DMS153 (cell line): ENCODE data around the gene BLOC1S2.
A peak's percentile ranks its signal among the peaks of the same experiment; 100 is the strongest.
"Not testable (repeated sequence)": the region's sequence is repeated elsewhere in the genome, so short reads cannot be mapped to it uniquely, and the experiment has no call there.

Experiments
- DNase-seq: peaks from one replicate; lab custom pipeline; 2025; lab: John Stamatoyannopoulos, UW

BLOC1S2 gene

DNA sequence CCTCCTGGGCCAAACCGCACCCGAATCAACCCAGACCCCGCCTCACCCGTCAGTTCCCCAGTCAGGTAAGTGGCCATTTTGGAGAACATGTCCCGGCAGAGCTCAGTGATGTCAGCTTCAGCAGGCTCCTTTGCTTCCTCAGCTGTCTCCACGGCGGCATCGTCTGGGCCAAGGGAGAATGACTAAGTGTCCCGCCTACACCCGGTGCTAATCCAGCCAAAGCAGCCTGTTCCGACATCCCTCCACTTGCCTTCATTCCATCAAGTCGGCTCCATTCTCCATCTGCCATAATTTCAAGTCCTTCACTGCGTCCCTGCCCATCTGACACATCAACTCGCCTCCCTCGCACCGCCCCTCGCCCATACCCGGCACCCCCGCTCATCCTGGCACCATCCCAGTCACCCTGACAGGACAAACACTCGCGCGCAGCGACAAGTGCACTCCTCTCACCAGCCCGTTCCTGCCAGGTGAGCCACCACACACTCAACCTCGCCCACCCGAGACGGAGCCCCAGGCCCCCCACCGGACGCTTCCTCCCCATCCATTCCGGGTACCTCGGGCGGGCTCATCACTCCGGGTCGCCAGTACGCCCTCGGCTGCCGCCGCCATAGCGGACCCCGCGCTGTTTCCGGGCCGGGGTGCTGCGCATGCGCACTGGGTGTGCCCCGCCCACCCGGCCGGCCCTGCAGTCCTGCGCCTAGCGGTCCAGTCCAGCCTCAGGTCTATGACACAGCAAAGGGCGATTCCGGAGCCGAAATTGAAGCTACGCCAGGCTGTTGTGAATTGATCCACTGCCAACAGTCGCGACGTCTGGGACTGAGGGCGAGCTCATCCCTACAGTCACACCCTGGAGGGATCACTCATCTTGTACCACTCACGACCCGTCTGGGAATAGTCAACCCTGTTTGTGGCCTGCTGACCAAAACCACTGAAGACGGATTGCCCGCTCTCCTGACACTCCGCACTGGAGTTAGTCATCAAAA lies at the start of gene BLOC1S2:
BLOC1S2 (minus strand) TSS at position 630 of the 983 bp plus-strand sequence; CDS start at position 609, 21 bp downstream.
- DNase-seq = peak; percentile 40

GRCh38 chr10:100334762-100335161 lies 48.3 kb upstream of the BLOC1S2 start:
- DNase-seq = no peak

DNA sequence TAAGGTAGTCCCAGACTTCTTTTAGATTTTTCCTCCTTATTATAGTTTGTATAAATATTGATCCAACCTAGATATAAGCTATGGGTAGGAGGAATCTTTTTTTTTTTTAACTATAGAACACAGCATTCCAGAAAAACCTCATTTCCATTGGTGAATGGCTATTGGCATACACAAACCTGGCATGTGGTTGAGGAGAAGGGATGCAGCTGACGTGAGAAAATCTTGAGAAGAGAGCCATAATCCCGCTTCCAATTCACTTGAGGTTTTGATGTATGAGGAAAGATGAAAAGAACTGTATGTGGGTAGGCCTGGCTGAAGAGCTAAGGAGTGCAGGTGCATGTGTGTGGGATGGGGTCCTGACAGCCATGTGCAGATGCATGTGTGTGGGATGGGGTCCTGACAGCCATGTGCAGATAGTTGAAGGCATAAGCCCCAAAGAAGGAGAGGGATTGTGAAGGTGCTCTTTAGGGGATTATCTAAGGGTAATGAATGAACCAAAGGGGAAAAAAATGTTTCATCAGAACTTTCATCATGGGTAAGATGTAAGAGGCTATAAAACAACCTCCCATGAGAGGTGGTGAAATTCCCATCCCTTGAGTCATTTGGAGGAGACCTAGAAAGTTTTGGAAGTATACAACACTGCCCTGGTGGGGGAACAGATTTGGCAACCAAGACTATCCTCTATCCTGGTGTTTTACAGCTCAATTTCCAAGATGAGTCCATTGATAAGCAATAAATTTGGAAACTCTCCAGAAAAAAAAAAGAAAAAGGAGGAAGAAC lies 47.4 kb upstream of the BLOC1S2 start:
- no peak for DNase-seq

- DNase-seq = no peak
These were observed 46.6 kb upstream of the BLOC1S2 start for GRCh38 chr10:100333106-100333505.

GRCh38 chr10:100330079-100330478 lies 43.6 kb upstream of the BLOC1S2 start, which contains the start of gene PKD2L1:
TSS of gene PKD2L1 (minus strand) at chr10:100330228. CDS start at chr10:100330103, 125 bp downstream.
- no peak for DNase-seq

- DNase-seq = no peak
These were observed 41.7 kb upstream of the BLOC1S2 start for GRCh38 chr10:100328198-100328597.

- DNase-seq = no peak
These were observed 41.2 kb upstream of the BLOC1S2 start for GRCh38 chr10:100327718-100328009.

- no peak for DNase-seq
These were observed 40.7 kb upstream of the BLOC1S2 start for GRCh38 chr10:100327007-100327717.

- DNase-seq = no peak
These were observed 38.7 kb upstream of the BLOC1S2 start for GRCh38 chr10:100325158-100325557.

DNA sequence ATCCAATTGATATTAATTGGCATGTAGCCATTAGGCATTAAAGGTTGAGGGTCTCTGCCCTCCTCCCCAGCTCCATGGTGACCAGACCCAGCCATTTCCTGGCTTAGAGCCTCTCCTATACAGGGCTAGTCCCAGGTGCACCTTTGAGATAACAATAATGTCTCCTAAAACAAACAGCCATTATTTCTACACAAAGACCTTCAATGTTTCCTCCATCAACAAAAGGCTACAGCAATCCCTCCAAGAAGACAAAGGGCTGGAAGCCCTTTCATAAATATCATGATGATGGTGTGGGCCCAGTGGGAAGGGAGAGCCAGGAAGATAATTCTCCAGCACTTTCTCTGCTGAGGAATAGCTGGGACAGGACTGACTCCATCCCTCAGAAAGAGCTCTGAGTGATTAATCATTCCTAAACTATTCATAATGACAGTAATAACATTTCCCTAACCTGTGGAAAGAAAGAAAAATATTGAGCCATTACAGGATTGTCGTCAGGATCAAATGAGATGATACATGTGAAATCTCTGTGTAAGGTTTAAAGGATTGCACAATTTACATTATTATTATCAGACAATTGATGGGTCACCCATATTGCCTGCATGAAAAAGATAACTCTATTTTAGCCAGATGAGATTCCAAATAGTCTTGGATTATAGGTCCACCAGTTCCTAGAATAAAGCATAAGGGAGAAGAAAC lies 33.4 kb upstream of the BLOC1S2 start:
- peak; percentile 93 for DNase-seq

- no peak for DNase-seq
These were observed 31.7 kb upstream of the BLOC1S2 start for GRCh38 chr10:100318207-100318606.

DNA sequence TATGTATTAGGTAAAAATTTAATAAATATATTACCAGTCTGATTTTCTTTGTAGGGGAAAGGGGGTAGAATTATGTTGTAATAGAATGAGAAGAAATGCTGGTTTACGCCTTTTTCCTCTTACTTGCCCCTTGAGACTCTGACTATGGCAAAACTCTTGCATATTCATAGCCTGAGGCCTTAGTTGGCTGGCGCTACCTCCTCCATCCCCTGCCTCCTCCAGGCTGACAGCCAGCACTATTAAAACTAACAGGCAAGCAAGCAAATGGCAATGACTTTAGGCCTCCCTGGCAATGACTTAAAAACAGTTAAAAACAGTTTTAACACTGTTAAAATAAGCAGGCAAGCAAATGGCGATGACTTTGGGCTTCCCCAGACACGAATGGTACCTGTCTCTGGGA lies 29.1 kb upstream of the BLOC1S2 start:
- no peak for DNase-seq

DNA sequence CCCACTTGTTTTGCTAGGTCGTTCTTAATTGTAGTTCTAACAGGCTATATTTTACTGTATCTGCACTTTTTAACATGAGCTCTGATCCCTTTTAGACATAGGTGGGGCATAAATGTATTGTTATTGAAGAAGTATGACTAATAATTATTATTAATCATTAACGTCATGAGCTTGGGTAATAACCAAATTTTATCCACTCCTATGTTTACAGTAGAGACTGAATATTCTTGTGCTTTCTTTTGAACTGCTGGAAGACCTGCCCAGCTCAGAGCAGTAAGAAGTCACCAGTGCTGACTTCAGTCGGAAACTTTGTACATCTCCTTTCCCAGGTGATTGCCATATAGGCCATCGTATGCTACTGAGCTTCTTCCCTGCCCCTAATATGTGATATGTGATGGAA lies 24.8 kb upstream of the BLOC1S2 start:
- no peak for DNase-seq

DNA sequence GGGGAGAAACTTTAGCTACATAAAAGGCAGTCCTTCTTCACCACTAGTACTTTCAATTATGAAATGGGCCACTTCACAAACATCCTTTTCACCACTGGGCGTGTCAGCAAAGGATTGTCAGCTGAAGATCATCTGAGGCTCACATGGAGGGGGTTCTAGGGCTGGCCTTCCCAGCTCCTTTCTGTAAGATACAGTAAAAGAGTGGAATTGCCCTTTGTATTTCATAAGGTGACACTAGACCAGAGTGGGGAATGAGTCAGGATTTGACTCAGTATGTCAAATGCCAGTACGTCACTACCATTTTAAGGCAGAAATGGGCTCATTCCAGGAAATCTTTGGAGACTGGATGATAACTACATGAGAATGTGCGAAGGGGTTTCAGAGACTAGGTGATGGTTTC lies 21.2 kb upstream of the BLOC1S2 start:
- DNase-seq = no peak

DNA sequence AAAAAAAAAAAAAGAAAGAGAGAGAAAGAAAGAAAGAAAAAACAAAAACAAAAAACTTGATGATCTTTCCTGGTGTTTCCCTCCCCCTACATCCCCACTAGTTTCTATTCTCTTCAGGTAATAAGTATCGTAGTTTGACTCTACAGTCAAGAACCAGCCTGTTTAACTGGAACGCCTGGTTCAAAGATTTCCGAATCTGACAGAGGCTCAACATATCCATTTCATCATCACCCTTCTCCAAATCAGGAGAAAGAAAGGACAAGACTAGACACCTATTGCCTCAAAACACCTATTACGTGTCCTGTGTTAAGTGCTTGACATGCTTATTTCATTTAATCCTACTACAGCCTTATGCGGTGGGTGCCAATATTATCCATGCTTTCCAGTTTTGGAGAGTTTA lies 20.4 kb upstream of the BLOC1S2 start:
- DNase-seq = no peak

DNA sequence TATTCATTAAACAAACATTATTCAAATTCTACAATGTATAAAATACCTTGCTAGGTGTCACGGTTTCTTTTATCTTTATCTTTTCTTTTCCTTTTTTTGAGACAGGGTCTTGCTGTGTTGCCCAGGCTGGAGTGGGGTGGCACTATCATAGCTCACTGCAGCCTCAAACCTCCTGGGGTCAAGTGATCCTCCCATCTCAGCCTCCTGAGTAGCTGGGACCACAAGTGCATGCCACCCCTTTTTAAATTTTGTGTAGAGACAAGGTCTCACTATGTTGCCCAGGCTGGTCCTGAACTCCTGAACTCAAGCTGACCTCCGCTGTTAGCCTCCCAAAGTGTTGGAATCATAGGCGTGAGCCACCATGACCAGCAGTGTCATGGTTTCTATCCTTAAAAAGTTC lies 17.9 kb upstream of the BLOC1S2 start:
- DNase-seq = no peak

DNA sequence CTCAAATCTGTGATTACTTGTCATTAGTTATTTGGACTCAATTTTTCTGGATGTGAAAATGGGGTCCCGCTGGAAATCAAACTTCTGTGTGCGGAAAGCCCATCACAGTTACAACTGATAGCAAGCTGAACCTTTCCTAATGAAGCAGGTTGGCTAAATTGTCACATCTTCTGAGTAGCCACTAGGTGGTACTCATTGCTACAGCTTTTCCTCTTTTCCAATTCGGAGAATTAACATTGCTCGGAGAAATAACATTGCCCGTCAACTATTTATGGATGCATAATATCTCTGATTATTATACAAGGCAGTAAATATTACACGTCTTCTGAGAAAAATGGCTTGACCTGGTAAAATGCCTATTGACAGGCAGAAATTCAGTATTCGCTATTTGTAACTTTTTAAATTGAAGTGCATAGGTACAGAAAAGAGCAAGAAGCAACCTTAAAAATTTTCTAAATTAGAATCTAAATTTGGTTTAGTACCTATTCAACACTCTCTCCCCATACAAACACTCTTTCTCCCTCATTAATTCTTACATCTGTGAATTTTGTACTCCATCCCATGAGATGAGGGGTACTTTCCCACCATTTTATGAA lies 17.3 kb upstream of the BLOC1S2 start:
- peak; percentile 53 for DNase-seq

DNA sequence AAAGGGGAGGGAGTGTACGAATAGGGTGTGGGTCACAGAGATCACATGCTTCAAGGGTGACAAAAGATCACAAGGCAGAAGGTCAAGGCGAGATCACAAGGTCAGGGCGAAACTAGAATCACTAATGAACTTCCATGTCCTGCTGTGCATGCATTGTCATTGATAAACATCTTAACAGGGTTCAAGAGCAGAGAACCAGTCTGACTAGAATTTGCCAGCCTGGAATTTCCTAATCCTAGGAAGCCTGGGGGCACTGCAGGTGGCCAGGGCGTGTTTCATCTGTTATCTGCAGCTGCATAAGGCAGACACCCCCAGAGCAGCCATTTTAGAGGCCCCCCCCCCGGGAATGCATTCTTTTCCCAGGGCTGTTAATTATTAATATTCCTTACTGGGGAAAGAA lies 14.6 kb upstream of the BLOC1S2 start:
- DNase-seq = not testable (repeated sequence)

DNA sequence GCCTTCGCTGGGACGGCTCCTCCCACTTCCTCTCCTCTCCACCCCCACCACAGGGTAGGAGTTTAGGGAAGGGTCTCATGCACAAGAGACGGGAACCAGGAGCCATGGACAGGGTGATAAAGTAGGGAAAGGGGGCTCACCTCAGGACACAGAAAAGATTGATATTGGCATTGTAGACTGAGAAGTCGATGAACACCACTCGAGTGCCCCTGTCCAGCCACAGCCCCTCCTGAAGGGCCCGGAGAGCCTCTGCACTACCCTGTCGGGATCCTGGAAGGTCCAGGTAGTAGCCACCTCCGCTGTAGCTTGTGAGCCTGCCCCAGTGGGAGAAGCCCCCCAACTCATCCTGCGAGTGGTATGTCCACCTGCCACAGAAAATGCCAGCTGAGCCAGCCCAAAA lies 10.8 kb upstream of the BLOC1S2 start:
- no peak for DNase-seq

DNA sequence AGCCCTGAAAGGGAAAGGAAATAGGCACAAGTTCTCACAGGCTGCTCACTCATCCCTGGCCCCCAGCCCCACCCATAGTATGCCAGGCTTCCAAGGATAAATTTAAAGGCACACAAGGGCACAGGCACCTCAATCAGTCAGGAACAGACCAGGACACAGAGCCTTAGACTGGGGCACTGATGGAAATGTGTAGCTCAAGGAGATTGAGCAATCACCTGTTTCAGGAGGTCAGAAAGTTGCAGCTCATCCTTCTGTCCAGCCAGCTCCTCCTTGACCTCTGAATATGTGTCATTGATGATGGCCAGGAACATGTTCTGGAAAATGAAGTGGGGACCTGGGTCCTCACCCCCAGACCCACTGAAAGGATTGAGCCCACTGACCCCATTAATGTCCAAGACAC lies 6.6 kb upstream of the BLOC1S2 start:
- DNase-seq = no peak

GRCh38 chr10:100292300-100292699 lies 5.8 kb upstream of the BLOC1S2 start:
- not testable (repeated sequence) for DNase-seq
